HG03457 (cell line): ENCODE measurements around the gene ADK.
"Not testable (repeated sequence)": the region's sequence is repeated elsewhere in the genome, so short reads cannot be mapped to it uniquely, and the experiment has no call there.

ENCODE experiments used
- ATAC-seq: cut with Tn5 transposase; IDR thresholded peaks from one replicate; pipeline ENCODE4 v1.9.1; 2021; ENCODE audit warnings: moderate number of reproducible peaks; ENCODE audit not compliant: unreplicated experiment

The ADK gene

DNA sequence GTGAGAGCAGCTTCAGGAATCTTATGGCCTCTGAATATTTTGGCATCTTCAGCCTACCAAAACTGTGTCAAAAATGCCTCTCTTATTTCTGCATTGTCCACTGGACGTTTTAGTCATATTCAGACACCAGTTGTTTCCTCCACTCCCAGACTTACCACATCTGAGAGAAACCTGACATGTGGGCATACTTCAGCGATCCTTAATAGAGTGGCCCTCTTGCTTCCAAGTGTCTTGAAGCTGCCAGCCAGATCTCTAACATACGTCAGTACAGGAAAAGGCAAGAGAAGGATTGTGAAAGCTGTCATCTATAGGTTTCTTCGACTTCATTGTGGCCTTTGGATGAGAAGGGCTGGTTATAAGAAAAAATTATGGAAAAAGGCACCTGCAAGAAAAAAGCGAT is 376.6 kb downstream of the ADK start:
- not testable (repeated sequence) for ATAC-seq

DNA sequence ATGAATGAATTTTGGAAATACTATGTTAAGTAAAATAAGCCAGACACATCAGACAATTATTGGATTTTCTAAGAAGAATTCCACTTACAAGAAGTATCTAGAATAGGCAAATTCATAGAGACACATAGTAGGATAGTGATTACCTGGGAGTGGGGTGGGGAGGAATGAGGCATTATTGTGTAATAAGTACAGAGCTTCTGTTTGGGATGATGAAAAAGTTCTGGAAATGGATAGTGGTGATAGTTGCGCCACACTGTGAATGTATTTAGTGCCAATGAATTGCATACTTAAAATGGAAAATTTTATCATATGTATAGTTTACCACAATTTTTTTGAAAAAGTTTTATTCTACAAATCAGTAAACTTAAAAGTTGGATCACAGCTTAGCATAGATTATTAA is 378.2 kb downstream of the ADK start:
- ATAC-seq: no peak

DNA sequence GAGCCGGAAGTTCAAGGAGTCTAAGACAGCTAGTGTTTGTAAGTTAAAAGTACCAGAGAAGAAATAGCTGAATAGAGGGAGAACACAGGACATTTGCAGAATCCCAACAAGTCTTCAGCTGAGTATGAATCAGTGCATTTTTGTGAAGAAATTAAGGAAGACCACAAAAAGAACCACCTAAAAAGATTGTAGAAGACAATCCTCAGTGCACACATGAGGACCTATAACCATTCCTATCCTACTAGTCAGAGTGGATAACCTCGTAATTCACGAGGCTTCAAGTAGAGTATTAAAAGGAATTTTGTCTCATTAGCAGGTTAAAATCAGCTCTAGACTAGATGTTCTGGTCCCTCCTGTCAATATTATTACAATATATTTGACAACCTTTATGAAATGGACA is 380.0 kb downstream of the ADK start:
- no peak for ATAC-seq

DNA sequence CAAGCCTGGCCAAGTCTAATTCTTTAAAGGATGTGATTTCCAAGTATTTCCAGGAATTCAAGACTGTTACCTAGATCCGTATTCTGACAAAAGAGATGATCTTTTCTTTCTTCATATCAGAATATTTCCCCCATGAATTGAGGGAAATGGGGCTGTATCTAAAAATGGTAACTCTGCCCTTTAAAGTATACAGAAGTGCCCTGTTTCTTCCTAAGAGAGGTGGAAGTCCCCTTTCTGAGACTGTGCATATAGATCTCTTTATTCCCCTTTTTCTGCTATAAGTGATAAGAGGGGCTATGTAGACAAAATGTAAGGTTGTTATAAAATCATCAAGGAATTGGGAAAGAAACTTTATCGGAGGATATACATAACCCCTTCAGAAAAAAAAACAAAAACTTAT is 388.3 kb downstream of the ADK start:
- no peak for ATAC-seq

DNA sequence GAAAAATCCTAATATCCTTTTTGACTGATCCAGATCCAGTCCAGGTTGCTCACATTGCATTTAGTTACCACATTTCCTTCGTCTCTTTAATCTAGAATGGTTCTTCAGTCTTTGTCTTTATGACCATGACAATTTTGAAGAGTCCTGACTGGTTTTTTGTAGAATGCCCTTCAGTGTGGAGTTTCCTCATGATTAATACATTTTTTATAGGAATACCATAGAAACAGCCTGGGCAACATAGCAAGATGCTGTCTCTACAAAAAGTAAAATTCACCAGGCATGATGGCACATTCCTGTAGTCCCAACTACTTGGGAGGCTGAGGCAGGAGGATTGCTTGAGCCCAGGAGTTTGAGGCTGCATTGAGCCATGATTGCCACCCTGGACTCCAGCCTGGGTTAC is 390.4 kb downstream of the ADK start:
- ATAC-seq: no peak

DNA sequence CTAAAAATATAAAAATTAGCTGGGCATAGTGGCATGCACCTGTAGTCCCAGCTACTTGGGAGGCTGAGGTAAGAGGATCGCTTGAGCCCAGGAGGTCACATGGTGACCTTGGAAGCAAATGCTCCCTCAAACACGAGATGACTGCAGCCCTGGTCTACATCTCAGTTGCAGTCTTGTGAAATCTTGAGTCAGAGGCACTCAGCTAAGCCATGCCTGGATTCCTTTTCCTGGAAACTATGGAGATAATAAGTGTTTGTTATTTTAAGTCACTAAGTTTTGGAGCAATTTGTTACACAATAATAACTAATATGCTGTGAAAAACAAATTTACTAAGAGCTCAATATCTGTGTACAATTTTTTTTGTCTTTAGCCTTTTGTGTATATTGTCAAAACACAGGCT is 391.1 kb downstream of the ADK start:
- ATAC-seq: no peak

DNA sequence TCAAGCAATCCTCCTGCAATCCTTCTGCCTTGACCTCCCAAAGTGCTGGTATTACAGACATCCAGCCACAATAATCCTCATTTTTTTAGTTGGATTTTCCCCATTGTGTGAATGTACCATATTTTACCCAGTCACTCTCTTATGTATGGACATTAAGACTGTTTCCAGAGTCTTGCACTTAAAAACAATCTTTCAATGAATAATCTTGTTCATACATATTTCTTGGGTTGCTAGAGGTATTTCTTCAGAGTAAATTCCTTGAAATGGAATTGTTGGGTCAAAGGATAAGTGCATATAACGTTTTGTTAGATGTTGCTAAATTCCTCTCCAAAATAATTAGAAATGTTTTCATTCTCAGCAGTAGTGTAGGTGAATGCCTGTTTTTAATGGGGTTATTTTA is 392.3 kb downstream of the ADK start:
- ATAC-seq: no peak

DNA sequence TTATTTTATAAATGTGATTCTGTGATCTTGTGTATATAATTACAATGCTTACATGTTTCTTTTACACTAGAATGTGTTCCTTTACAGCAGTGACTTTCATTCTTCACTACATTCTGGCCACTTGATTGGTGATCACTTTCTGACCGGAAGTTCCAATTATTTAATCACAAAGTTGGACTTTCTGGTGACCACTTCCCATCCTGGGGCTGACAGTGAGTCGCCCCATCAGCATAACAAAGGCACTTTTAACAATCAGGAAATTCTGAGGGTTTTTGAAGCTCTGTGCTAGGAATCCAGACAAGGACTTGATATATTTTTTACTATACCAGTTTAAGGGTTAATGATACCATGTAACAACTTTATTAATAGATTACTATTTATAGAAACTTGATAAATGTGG is 393.1 kb downstream of the ADK start:
- no peak for ATAC-seq

DNA sequence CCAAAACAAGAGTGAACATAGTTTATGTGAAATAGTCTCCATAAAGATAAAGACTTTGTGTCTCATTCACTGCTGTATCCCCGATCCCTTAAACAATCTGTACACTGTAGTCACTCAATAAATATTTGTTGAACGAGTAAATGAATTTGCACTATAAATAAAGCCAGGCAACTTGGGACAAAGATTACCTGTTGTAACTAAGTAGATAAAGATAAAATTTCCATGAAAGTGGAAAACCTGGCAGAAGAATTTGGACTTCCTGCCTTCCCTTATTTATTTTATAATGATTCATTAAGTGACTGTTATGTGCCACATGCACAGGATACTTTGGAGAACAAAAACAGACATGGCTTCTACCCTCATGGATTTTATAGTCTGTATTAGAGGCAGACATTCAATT is 397.7 kb downstream of the ADK start:
- ATAC-seq: no peak

DNA sequence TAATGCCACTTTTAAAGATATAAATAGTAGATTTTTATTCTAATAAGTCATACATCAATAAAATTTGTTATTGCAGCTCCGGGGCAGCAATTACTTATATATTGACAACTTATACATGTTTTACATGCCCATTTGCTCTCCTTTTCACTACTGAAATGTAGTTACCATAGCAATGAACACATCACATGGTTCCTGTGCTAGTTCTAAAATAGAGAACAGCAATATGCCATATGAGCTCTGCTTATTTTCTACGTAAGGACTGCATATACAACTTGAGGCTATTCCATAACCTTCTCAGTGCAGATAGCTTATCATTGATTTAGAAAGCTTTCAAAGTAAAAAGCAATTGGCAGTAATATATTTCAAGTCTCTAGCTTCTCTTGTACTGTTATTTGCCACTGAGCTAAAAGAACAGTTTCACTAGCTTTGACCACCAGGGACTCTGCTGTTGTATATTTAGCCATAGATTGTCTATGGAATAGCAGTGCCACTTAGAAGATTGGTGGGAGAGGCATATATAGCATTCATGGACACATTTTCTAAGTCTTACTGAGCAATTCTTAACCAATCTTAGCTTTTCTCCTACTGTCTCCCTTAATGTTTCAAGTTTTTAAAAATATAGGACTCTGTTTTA is 405.2 kb downstream of the ADK start:
- ATAC-seq: no peak

DNA sequence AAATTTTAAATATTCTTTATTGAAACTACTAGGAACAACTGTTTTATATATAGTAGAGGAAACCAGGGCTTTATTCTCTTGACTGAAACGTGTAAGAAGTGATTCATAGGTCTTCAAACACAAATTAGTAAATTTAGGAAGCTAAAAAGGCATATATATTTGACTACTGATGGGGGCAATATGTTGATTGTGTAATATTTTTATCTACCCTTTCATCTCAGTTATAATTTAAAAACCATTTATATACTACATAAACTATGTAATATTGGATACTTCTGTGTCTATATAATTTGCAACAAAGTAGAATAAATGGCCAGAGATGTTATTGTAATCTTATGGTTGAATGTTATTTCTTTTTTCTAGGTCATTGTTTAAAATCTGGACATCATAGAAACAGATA is 406.1 kb downstream of the ADK start:
- ATAC-seq: no peak

DNA sequence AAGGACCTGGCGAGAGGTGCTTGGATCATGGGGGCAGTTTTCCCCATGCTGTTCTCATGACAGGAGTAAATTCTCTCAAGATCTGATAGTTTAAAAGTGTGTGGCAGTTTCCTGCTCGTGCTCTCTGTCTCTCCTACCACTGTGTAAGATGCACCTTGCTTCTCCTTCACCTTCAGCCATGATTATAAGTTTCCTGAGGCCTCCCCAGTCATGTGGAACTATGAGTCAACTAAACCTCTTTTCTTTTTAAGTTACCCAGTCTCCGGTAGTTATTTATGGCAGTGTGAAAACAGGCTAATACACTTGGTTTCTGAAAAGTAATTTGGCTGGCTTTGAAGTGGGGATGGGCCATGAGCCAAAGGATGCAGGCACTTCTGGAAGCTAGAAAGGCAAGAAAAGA is 407.4 kb downstream of the ADK start:
- no peak for ATAC-seq

DNA sequence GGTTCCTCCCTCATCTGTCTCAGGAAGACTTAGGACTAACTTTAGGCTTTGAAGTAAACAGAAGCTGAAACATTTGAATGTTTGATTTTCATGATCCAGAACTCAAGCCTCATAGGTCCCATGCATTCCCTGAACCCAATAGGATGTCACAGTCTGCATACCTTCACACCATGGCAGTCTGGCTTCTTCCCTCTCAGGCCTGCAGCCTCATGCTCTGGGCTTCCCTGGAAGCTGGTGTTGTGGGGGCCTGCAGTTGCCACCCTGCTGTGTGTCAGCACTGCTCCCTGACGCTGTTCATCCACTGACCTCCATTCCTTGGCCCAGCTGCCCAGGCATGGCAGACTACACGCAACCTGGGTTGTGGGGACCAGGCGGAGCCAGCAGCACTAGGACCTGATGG is 407.9 kb downstream of the ADK start:
- ATAC-seq: no peak

DNA sequence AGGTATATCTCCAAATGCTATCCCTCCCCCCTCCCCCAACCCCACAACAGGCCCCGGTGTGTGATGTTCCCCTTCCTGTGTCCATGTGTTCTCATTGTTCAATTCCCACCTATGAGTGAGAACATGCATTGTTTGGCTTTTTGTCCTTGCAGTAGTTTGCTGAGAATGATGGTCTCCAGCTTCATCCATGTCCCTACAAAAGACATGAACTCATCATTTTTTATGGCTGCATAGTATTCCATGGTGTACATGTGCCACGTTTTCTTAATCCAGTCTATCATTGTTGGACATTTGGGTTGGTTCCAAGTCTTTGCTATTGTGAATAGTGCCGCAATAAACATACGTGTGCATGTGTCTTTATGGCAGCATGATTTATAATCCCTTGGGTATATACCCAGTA is 417.9 kb downstream of the ADK start:
- not testable (repeated sequence) for ATAC-seq

DNA sequence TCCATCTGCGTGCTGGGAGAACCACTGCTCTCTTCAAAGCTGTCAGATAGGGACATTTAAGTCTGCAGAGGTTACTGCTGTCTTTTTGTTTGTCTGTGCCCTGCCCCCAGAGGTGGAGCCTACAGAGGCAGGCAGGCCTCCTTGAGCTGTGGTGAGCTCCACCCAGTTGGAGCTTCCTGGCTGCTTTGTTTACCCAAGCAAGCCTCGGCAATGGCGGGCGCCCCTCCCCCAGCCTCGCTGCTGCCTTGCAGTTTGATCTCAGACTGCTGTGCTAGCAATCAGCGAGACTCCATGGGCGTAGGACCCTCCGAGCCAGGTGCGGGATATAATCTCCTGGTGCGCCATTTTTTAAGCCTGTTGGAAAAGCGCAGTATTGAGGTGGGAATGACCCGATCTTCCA is 422.5 kb downstream of the ADK start:
- ATAC-seq: not testable (repeated sequence)

DNA sequence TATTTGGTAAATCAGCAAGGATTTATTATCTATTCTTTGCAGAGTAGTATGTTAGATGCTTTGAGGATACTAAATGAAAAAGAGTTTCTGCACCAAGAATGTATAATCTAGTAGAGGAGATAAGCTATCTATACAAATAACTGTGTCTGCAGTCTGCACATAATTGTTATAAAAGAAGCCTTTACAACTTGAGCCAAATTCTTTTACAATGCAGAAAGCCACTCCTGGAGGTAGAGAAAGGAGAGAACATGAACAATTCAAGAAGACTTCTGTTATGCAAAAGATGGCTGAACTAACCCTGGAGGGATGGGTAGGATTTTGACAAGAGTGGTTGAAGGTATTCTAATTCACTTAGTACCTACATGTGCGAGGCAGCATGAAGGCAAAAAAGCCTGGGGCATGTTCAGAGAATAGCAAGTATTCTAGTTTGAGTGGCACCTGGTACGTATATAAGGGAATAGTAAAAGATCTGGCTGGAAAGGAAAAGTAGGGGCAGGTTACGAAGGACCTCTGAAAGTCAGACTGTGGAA is 424.2 kb downstream of the ADK start:
- no peak for ATAC-seq

DNA sequence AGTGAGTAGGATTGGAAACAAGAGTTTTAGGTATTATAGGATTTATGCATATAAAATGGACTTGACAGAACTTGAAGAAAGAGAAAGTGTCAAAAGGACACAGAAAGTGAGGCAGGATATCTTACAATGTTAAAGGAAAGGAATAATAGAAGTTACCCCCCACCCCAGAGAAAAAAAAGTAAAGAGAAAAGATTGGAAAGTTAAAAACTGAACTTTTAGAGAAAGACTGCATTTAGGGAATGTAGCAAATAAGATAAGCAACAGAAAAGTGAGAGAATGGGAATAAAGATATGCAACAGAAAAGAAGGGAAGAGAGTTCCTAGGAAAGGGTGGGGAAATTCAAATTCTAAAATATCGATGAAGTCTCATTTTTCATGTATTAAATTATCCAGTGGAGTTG is 424.9 kb downstream of the ADK start:
- no peak for ATAC-seq

DNA sequence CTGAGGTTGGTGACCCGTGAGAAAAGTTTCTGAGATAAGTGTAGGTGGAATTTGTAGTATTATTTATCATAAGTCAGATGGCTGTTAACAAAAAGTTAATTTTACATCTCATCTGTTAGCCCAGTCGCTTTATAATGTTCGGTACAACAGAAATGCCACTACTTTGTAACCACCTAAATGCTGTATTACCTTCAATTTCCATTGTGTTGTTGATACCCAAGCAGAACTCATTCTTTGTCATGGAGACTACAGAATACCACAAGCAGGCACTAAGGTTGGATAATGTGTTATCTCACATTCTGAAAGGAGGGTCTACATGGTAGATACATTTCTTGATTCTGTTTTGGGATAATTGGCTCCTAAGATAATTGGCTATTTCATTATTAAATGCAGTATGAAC is 425.6 kb downstream of the ADK start:
- ATAC-seq: no peak

DNA sequence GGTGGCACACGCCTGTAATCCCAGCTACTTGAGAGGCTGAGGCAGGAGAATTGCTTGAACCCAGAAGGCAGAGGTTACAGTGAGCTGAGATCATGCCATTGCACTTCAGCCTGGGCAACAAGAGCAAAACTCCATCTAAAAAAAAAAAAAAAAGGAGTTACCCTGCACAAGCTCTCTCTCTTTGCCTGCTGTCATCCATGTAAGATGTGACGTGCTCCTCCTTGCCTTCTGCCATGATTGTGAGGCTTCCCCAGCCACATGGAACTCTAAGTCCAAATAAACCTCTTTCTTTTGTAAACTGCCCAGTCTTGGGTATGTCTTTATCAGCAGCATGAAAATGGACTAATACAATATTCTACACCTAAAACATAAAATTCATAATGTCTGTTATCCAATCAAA is 429.4 kb downstream of the ADK start:
- not testable (repeated sequence) for ATAC-seq

DNA sequence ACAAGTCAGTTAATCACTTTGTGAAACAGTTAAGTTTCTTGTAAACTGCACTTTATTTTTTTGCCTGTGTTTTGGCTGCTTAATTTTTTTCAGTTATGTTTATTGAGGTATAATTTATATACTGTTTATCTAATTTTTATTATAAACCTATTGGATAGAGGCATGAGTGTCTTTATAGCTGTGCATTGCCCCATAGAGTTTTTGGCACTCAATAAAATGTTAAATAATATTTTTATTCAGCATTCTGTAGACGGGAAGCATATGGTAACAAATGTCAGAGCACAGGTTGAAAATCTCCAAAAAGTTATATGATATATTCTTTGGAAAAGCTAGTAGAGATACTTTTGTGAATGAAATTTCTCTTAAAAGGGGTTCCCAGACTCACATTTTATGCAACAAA is 431.5 kb downstream of the ADK start:
- no peak for ATAC-seq

DNA sequence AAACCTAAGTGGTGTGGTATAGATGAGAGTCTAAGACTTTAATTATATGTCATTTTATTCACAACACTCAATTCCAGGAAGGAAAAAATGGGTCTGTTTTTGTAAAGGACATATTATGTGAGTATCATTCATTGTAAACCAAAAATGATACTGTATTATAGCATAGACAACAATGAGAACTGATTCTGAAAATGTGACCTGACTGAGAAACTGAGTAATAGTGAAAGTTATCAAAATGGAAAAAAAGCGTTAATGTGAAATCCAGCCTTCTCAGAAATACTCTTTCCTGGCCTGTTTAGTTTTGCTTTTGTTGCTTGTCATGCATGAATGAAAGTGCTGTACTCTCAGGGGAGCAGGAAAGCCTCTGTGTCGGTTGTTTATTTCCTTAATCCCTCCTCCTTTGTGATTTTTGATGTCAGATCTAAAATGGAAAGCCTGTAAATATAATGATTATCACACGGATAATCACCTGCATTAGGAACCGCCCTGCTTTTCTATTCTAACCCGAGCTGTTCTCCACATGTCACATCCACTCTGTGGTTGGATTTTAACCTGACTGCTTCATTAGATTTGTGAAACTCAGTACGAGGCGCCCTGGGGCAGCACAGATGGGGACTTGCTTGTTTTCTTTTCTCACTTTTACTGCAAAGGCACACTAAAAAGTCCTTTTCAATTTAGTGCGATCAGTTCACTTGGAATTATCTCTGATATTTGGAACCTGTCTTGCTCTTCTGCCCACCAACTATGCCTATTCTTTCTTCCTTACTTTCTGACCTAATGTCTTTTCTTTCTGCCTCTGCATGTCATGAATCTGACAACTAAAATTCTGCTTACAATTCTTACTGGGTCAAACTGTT is 434.4 kb downstream of the ADK start:
- peak; percentile 46 for ATAC-seq

DNA sequence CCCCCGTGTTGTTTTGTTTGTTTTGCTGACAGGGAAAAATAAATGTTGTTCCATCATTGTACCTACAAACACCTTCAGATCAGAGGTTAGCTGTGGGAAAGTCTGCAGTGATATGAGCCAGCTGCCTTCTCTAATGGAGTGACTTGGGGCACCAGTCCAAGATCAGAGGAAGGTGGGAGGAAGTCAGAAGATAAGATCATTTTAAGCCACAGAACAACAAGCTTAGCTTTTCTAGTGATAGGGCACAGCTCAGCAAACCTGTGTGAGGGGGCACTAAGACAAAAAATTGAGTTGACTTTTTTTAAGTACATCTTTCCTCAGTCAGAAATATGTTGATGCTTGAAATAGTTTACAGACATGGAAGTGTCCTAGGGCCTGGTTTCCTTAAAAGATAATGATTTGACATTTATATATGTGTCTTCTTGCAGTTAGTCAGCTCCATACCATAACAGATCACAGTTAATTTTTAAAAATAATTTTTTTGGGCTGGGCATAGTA is 435.1 kb downstream of the ADK start:
- ATAC-seq: peak; percentile 31
